Keratinocyte (primary cell): ENCODE measurements around the gene SLIT3. TPM values are rescaled to one million over a fixed set of nuclear protein-coding genes. Genes with fewer than 3 reads are reported as not detected.

Experiments
- DNase-seq: peaks from one replicate; pipeline ENCODE4 v3.0.0-alpha.2; 2011; ENCODE audit warnings: low read depth, missing footprints, low spot score
- FAIRE-seq: peaks from 2 replicates; lab custom pipeline; 2011; peaks lifted over from hg19 to GRCh38; lab: Jason Lieb, UNC
- H2AFZ ChIP-seq: 2 replicates; pipeline ENCODE4 v1.6.0; 2012; ENCODE audit warnings: low read length, control low read depth, inconsistent platforms; ENCODE audit not compliant: control insufficient read depth
- H3K27ac ChIP-seq: 2 replicates; pipeline ENCODE4 v1.5.1; 2011; ENCODE audit warnings: low read length; ENCODE audit not compliant: control insufficient read depth, insufficient read depth
- H3K27me3 ChIP-seq: 3 replicates; pipeline ENCODE4 v1.6.0; 2011; ENCODE audit warnings: low read length; ENCODE audit not compliant: control insufficient read depth, insufficient read depth; ENCODE audit errors: extremely low read depth
- H3K36me3 ChIP-seq, 2 experiments: 2 replicates in 1 of 2; 3 replicates in 1 of 2; pipeline ENCODE4 v1.5.1; 2011; ENCODE audit warnings: low read length in 2 of 2, mild to moderate bottlenecking in 1 of 2; ENCODE audit not compliant: control insufficient read depth in 2 of 2, insufficient read depth in 2 of 2; ENCODE audit errors: extremely low read depth in 1 of 2
- H3K4me1 ChIP-seq: 3 replicates; pipeline ENCODE4 v1.5.1; 2011; ENCODE audit warnings: low read length; ENCODE audit not compliant: control insufficient read depth, insufficient read depth; ENCODE audit errors: extremely low read depth
- H3K4me2 ChIP-seq: 3 replicates; pipeline ENCODE4 v1.6.0; 2011; ENCODE audit warnings: low read depth, low read length; ENCODE audit not compliant: control insufficient read depth, insufficient read depth; ENCODE audit errors: extremely low read depth
- H3K4me3 ChIP-seq, 3 experiments: fragments of 200-600 bp in 1 of 3; sonication (generic) in 1 of 3; 2 replicates in 2 of 3; 3 replicates in 1 of 3; pipeline ENCODE4 v1.5.1; 2011 to 2016; ENCODE audit warnings: low read length in 3 of 3, mild to moderate bottlenecking in 3 of 3, control low read depth in 2 of 3, inconsistent platforms in 1 of 3, low read depth in 1 of 3, mixed read lengths in 1 of 3, mixed run types in 1 of 3, moderate library complexity in 1 of 3; ENCODE audit not compliant: control insufficient read depth in 2 of 3, insufficient read depth in 2 of 3; ENCODE audit errors: extremely low read depth in 1 of 3
- H3K79me2 ChIP-seq: 2 replicates; pipeline ENCODE4 v1.6.0; 2012; ENCODE audit warnings: low read length; ENCODE audit not compliant: control insufficient read depth, insufficient read depth
- H3K9ac ChIP-seq: 3 replicates; pipeline ENCODE4 v1.6.0; 2011; ENCODE audit warnings: low read length; ENCODE audit not compliant: control insufficient read depth, insufficient read depth; ENCODE audit errors: extremely low read depth
- H3K9me1 ChIP-seq: 3 replicates; pipeline ENCODE4 v1.6.0; 2011; ENCODE audit warnings: low read length; ENCODE audit not compliant: control insufficient read depth, insufficient read depth; ENCODE audit errors: extremely low read depth
- H3K9me3 ChIP-seq: 2 replicates; pipeline ENCODE4 v1.5.1; 2012; ENCODE audit warnings: low read depth, low read length; ENCODE audit not compliant: control insufficient read depth
- H4K20me1 ChIP-seq: 3 replicates; pipeline ENCODE4 v1.6.0; 2011; ENCODE audit warnings: low read length; ENCODE audit not compliant: control insufficient read depth, insufficient read depth; ENCODE audit errors: extremely low read depth
- EZH2 ChIP-seq: IDR thresholded peaks from one replicate; pipeline ENCODE4 v1.6.1; 2012; ENCODE audit warnings: inconsistent platforms, mild to moderate bottlenecking, low read length, moderate library complexity
- dilution Hi-C: fragments of 300-500 bp; cut with MboI; formaldehyde crosslinking; loops from one replicate; pipeline ENCODE4 v1.7.0; 2020; ENCODE audit warnings: low sequenced_read_pairs; ENCODE audit not compliant: extremely low pct_ligation_motif_present
- polyA plus RNA-seq, 5 experiments: library from polyadenylated mRNA; depleted of rRNA in 3 of 5; stranded (reverse) in 3 of 5; stranded (forward) in 1 of 5; unstranded in 1 of 5; fragments of >200 nt; gene quantifications; 1 replicate in 1 of 5; 2 replicates in 3 of 5; 3 replicates in 1 of 5; pipeline versions ENCODE4 v1.2.1 to v1.2.3, GENCODE V29; 2011 to 2012; ENCODE audit warnings: missing spikeins in 2 of 5, low read depth in 1 of 5, low replicate concordance in 1 of 5
- TF ChIP-seq, protein P1 (sequence below), 3 experiments: IDR thresholded peaks in 1 of 3; conservative IDR thresholded peaks in 1 of 3; optimal IDR thresholded peaks in 1 of 3; 2 replicates in 2 of 3; 3 replicates in 1 of 3; pipeline versions ENCODE3 to v1.5.1; 2011; ENCODE audit warnings: low read length in 3 of 3, mild to moderate bottlenecking in 3 of 3, moderate library complexity in 2 of 3, control low read depth in 1 of 3, inconsistent platforms in 1 of 3; ENCODE audit not compliant: insufficient read depth in 2 of 3; ENCODE audit errors: extremely low read depth in 1 of 3

The SLIT3 gene
- polyA plus RNA-seq, 1 donor (not counting 4 experiments of a cell fraction or from before 2014, with no cell fraction given): 2.4 TPM

DNA sequence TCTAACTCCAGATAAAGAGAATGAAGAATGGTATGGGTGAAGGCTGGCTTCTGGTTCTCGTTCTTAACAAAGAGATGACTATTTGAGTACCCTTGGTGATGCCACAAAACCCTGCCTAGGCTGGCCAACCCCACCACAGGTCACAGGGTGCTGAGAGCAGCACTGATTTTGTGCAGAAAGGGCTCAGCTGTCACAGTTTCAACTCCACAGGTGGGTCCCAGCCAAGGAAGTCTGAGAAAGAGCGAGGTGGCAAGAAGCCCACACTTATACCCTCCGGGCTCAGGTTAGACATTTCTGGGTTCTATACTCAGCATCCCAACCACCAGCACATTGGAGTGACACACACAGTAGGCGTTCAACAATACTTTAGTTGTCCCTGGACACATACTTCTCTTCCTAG, 118.1 kb downstream of the SLIT3 start:
- Histone ChIP-seq H3K4me1 (peaks cover 3% of the 10 kb centered on the region), H3K36me3 (no peaks in the 10 kb centered on the region), H2AFZ (no peak overlapping the region), H3K4me3 (no peak overlapping the region), H3K27me3 (no peaks in the 10 kb centered on the region), H4K20me1 (no peaks in the 10 kb centered on the region), H3K79me2 (no peaks in the 10 kb centered on the region), H3K27ac (no peak overlapping the region), H3K4me2 (no peak overlapping the region), H3K9me1 (no peaks in the 10 kb centered on the region), H3K9me3 (no peaks in the 10 kb centered on the region), H3K9ac (no peak overlapping the region)
- FAIRE-seq: peak; percentile 67
- dilution Hi-C loops: no loop called here
- no peak for DNase-seq
- TF ChIP-seq, protein P1, sequence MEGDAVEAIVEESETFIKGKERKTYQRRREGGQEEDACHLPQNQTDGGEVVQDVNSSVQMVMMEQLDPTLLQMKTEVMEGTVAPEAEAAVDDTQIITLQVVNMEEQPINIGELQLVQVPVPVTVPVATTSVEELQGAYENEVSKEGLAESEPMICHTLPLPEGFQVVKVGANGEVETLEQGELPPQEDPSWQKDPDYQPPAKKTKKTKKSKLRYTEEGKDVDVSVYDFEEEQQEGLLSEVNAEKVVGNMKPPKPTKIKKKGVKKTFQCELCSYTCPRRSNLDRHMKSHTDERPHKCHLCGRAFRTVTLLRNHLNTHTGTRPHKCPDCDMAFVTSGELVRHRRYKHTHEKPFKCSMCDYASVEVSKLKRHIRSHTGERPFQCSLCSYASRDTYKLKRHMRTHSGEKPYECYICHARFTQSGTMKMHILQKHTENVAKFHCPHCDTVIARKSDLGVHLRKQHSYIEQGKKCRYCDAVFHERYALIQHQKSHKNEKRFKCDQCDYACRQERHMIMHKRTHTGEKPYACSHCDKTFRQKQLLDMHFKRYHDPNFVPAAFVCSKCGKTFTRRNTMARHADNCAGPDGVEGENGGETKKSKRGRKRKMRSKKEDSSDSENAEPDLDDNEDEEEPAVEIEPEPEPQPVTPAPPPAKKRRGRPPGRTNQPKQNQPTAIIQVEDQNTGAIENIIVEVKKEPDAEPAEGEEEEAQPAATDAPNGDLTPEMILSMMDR (optimal IDR thresholded peaks at IDR 0.05 in 1 of 3, IDR thresholded peaks at IDR 0.05 in 1 of 3, conservative IDR thresholded peaks at IDR 0.05 in 1 of 3; ENCODE audit: extremely low read depth in 1 of 3, insufficient read depth in 2 of 3, low read length in 3 of 3): no peak
- TF ChIP-seq EZH2: no peak

DNA sequence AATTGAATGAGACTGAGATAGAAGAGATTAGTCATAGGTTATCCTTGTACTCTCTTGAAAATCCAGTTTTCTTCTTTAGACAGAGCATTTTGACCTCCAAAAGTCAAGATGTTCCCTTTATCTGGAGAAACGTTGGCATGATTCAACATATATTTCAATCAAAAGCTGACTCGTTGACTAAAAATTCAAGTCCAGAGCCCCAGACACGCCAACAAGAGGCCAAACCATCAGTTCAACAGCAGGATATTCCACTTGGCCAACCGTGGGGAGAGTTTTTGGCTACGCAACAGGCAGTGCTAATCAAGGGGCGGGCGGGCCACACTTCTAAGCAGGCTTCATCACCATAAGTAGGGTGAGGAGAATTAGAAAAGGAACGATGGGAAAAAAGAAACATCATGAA, 119.1 kb downstream of the SLIT3 start:
- H3K4me2 ChIP-seq: no peak overlapping the region
- FAIRE-seq (no peak), DNase-seq (no peak)
- no peaks in the 10 kb centered on the region for H4K20me1 ChIP-seq
- peaks cover 3% of the 10 kb centered on the region for H3K4me1 ChIP-seq
- no peak overlapping the region for H2AFZ ChIP-seq
- no peaks in the 10 kb centered on the region for H3K36me3 ChIP-seq
- TF ChIP-seq, protein P1 (optimal IDR thresholded peaks at IDR 0.05 in 1 of 3, IDR thresholded peaks at IDR 0.05 in 1 of 3, conservative IDR thresholded peaks at IDR 0.05 in 1 of 3; ENCODE audit: extremely low read depth in 1 of 3, insufficient read depth in 2 of 3, low read length in 3 of 3): no peak
- TF ChIP-seq EZH2: no peak
- H3K4me3 ChIP-seq: no peak overlapping the region
- no peaks in the 10 kb centered on the region for H3K27me3 ChIP-seq
- no peaks in the 10 kb centered on the region for H3K9me3 ChIP-seq
- no peak overlapping the region for H3K27ac ChIP-seq
- H3K79me2 ChIP-seq: no peaks in the 10 kb centered on the region
- H3K9me1 ChIP-seq: no peaks in the 10 kb centered on the region
- dilution Hi-C loops: no loop called here
- H3K9ac ChIP-seq: no peak overlapping the region
